GM21528 (cell line): Measurements from ENCODE around the gene ANO4.

ENCODE experiments used
- ATAC-seq: cut with Tn5 transposase; IDR thresholded peaks from one replicate; pipeline ENCODE4 v1.9.1; 2021; ENCODE audit warnings: mild to moderate bottlenecking, moderate library complexity; ENCODE audit not compliant: unreplicated experiment, low FRiP score

ANO4 gene

GRCh38 chr12:100794441-100795173 lies at the start of gene ANO4:
ANO4 (plus strand) TSS chr12:100794776; CDS start chr12:100901786, 107,010 bp downstream.
- ATAC-seq = no peak

- ATAC-seq = no peak
Measured at GRCh38 chr12:100745378-100746071, 49.1 kb upstream of the ANO4 start.

GRCh38 chr12:100752841-100753240 lies 41.7 kb upstream of the ANO4 start:
- no peak for ATAC-seq

- no peak for ATAC-seq
Measured at GRCh38 chr12:100753837-100754236, 40.7 kb upstream of the ANO4 start.

- no peak for ATAC-seq
Measured at GRCh38 chr12:100755186-100755585, 39.4 kb upstream of the ANO4 start.

GRCh38 chr12:100758083-100758482 lies 36.5 kb upstream of the ANO4 start:
- no peak for ATAC-seq

GRCh38 chr12:100767371-100767770 lies 27.2 kb upstream of the ANO4 start:
- ATAC-seq = no peak

GRCh38 chr12:100767950-100768349 lies 26.6 kb upstream of the ANO4 start:
- ATAC-seq = no peak

GRCh38 chr12:100778967-100779590 lies 15.5 kb upstream of the ANO4 start:
- ATAC-seq = no peak

- no peak for ATAC-seq
Measured at GRCh38 chr12:100789146-100789545, 5.4 kb upstream of the ANO4 start.

GRCh38 chr12:100789975-100790374 lies 4.6 kb upstream of the ANO4 start:
- ATAC-seq = no peak

- ATAC-seq = no peak
Measured at GRCh38 chr12:100790552-100790951, 4.0 kb upstream of the ANO4 start.

- no peak for ATAC-seq
Measured at GRCh38 chr12:100793182-100793581, 1.4 kb upstream of the ANO4 start.

- no peak for ATAC-seq
Measured at GRCh38 chr12:100795174-100795799, 711 bp downstream of the ANO4 start.

GRCh38 chr12:100795800-100796179 lies 1.2 kb downstream of the ANO4 start:
- no peak for ATAC-seq

GRCh38 chr12:100796621-100797020 lies 2.0 kb downstream of the ANO4 start:
- no peak for ATAC-seq

- ATAC-seq = no peak
Measured at GRCh38 chr12:100797246-100797645, 2.7 kb downstream of the ANO4 start.

GRCh38 chr12:100797786-100798185 lies 3.2 kb downstream of the ANO4 start:
- ATAC-seq = no peak

- no peak for ATAC-seq
Measured at GRCh38 chr12:100798286-100799160, 3.9 kb downstream of the ANO4 start.

- ATAC-seq = no peak
Measured at GRCh38 chr12:100799770-100800169, 5.2 kb downstream of the ANO4 start.
